HCT116 (cell line): ENCODE measurements around the gene RASSF5. TPM values are rescaled to one million over a fixed set of nuclear protein-coding genes. Genes with fewer than 3 reads are reported as not detected.

Experiments
- ATAC-seq: fragments of 200-7000 bp; cut with Tn5 transposase; 2 replicates; pipeline ENCODE4 v1.9.1; 2020; ENCODE audit warnings: mild to moderate bottlenecking, moderate library complexity
- BruUV-seq: library from RNA; stranded (reverse); fragments of 400-500 nt; replicated peaks from 2 replicates; lab custom pipeline; 2021; lab: Mats Ljungman, UMichigan
- CTCF ChIA-PET: fragments of 300-600 bp; sonication (Branson Sonifier 250); formaldehyde crosslinking; loops from one replicate; lab custom pipeline; 2021; ENCODE audit warnings: antibody characterized with exemption; lab: Charles Lee
- POLR2A ChIA-PET: fragments of 300-600, 350-600 bp; sonication (Branson Sonifier 250); formaldehyde crosslinking; loops from one replicate; lab custom pipeline; 2021; ENCODE audit warnings: antibody characterized with exemption; lab: Charles Lee
- RAD21 ChIA-PET, 2 experiments: fragments of 300-600 bp; sonication (Branson Sonifier 250); formaldehyde crosslinking; loops; one replicate each; lab custom pipeline; 2023; ENCODE audit warnings: low total read pairs in 2 of 2; ENCODE audit not compliant: uncharacterized antibody in 2 of 2, unreplicated experiment in 2 of 2, low non-redundant PET in 1 of 2; lab: Charles Lee
- DNase-seq: peaks from one replicate; pipeline ENCODE4 v3.0.0-alpha.2; 2010; ENCODE audit warnings: low read depth, low spot score
- H2AFZ ChIP-seq: fragments of 200-600 bp; shearing (Covaris generic), sonication (generic); 2 replicates; pipeline ENCODE4 v1.6.1; 2017; ENCODE audit warnings: low read depth, mixed run types, mixed read lengths, antibody characterized with exemption, low read length; ENCODE audit not compliant: poor library complexity, severe bottlenecking
- H3K27ac ChIP-seq: 2 replicates; pipeline ENCODE4 v1.5.1; 2012; ENCODE audit warnings: low read depth, low read length
- H3K27me3 ChIP-seq: fragments of 200-600 bp; sonication (generic); 2 replicates; pipeline ENCODE4 v1.6.1; 2016; ENCODE audit warnings: mixed run types, low read length, mixed read lengths; ENCODE audit not compliant: insufficient read depth
- H3K36me3 ChIP-seq, 2 experiments: fragments of 200-500 bp in 1 of 2; fragments of 200-600 bp in 1 of 2; sonication (Bioruptor generic) in 1 of 2; sonication (generic) in 1 of 2; 2 replicates each; pipeline versions ENCODE4 v1.5.1 to v1.6.1; 2014 to 2016; ENCODE audit warnings: low read length in 2 of 2, inconsistent platforms in 1 of 2, mixed read lengths in 1 of 2, mixed run types in 1 of 2; ENCODE audit not compliant: insufficient read depth in 2 of 2, control insufficient read depth in 1 of 2
- H3K4me1 ChIP-seq, 2 experiments: fragments of 200-600 bp in 1 of 2; sonication (generic) in 1 of 2; 2 replicates each; pipeline versions ENCODE4 v1.5.1 to v1.6.1; 2012 to 2017; ENCODE audit warnings: low read length in 2 of 2, inconsistent platforms in 1 of 2, mild to moderate bottlenecking in 1 of 2, mixed read lengths in 1 of 2, mixed run types in 1 of 2, moderate library complexity in 1 of 2; ENCODE audit not compliant: insufficient read depth in 2 of 2, control insufficient read depth in 1 of 2
- H3K4me2 ChIP-seq: fragments of 200-600 bp; sonication (generic); 2 replicates; pipeline ENCODE4 v1.6.1; 2017; ENCODE audit warnings: mixed run types, low read length, mixed read lengths
- H3K4me3 ChIP-seq, 2 experiments: fragments of 200-600 bp in 1 of 2; sonication (generic) in 1 of 2; replicated peaks in 1 of 2; 2 replicates each; pipeline ENCODE4 v1.5.1; 2011 to 2016; ENCODE audit warnings: low read length in 2 of 2, control low read depth in 1 of 2, low read depth in 1 of 2, mild to moderate bottlenecking in 1 of 2, mixed read lengths in 1 of 2, mixed run types in 1 of 2
- H3K79me2 ChIP-seq: fragments of 200-600 bp; sonication (generic); 2 replicates; pipeline ENCODE4 v1.6.1; 2017; ENCODE audit warnings: mild to moderate bottlenecking, mixed run types, low read length, moderate library complexity, mixed read lengths; ENCODE audit not compliant: insufficient read depth
- H3K9ac ChIP-seq: fragments of 200-600 bp; sonication (generic); 2 replicates; pipeline ENCODE4 v1.6.1; 2016; ENCODE audit warnings: low read length, mixed read lengths
- H3K9me2 ChIP-seq: fragments of 200-600 bp; sonication (generic), shearing (Covaris generic); 2 replicates; pipeline ENCODE4 v1.6.1; 2017; ENCODE audit warnings: mixed run types, mild to moderate bottlenecking, moderate library complexity; ENCODE audit not compliant: insufficient read depth
- H3K9me3 ChIP-seq, 2 experiments: fragments of 200-500 bp in 1 of 2; fragments of 200-600 bp in 1 of 2; sonication (Bioruptor generic) in 1 of 2; sonication (generic) in 1 of 2; 2 replicates each; pipeline ENCODE4 v1.6.1; 2014 to 2017; ENCODE audit warnings: low read length in 2 of 2, mixed read lengths in 2 of 2, inconsistent platforms in 1 of 2, low read depth in 1 of 2, mild to moderate bottlenecking in 1 of 2, mixed run types in 1 of 2, moderate library complexity in 1 of 2; ENCODE audit not compliant: control insufficient read depth in 1 of 2, insufficient read depth in 1 of 2
- H4K20me1 ChIP-seq: fragments of 200-600 bp; sonication (generic), shearing (Covaris generic); 2 replicates; pipeline ENCODE4 v1.6.1; 2017; ENCODE audit warnings: mixed run types, mild to moderate bottlenecking, moderate library complexity; ENCODE audit not compliant: insufficient read depth
- CBX3 ChIP-seq: IDR thresholded peaks from 2 replicates; pipeline ENCODE4 v1.6.1; 2012; ENCODE audit warnings: low read depth
- CEBPB ChIP-seq: IDR thresholded peaks from 2 replicates; pipeline ENCODE4 v1.6.1; 2012; ENCODE audit warnings: low read depth
- ELF1 ChIP-seq: IDR thresholded peaks from 2 replicates; pipeline ENCODE4 v1.6.1; 2012; ENCODE audit warnings: low read depth, borderline replicate concordance
- EZH2 ChIP-seq: fragments of 200-600 bp; sonication (generic); IDR thresholded peaks from 2 replicates; pipeline ENCODE4 v1.6.1; 2017; ENCODE audit warnings: antibody characterized with exemption, mixed run types
- EZH2phosphoT487 ChIP-seq: fragments of 200-600 bp; IDR thresholded peaks from 2 replicates; pipeline ENCODE4 v1.6.1; 2018; ENCODE audit warnings: antibody characterized with exemption, borderline replicate concordance
- JUND ChIP-seq: IDR thresholded peaks from 2 replicates; pipeline ENCODE4 v1.6.1; 2012
- POLR2A ChIP-seq: IDR thresholded peaks from 2 replicates; pipeline ENCODE4 v1.7.0; 2011; ENCODE audit warnings: borderline replicate concordance; ENCODE audit not compliant: insufficient read depth, insufficient read length; ENCODE audit errors: extremely low read depth
- POLR2AphosphoS5 ChIP-seq: IDR thresholded peaks from 2 replicates; pipeline ENCODE4 v1.6.1; 2011; ENCODE audit warnings: mild to moderate bottlenecking, low read depth, low read length, moderate library complexity
- RAD21 ChIP-seq: IDR thresholded peaks from 2 replicates; pipeline ENCODE4 v1.6.1; 2012; ENCODE audit warnings: low read depth, mild to moderate bottlenecking
- SIN3A ChIP-seq: IDR thresholded peaks from 2 replicates; pipeline ENCODE4 v1.6.1; 2012; ENCODE audit warnings: low read depth
- SP1 ChIP-seq: IDR thresholded peaks from 2 replicates; pipeline ENCODE4 v1.6.1; 2012; ENCODE audit warnings: low read depth
- SRF ChIP-seq: IDR thresholded peaks from 2 replicates; pipeline ENCODE4 v1.6.1; 2012; ENCODE audit warnings: low read depth
- TCF7L2 ChIP-seq: IDR thresholded peaks from 2 replicates; pipeline ENCODE4 v1.7.0; 2011; ENCODE audit warnings: borderline replicate concordance, inconsistent platforms; ENCODE audit not compliant: insufficient read depth, insufficient read length; ENCODE audit errors: extremely low read depth
- YY1 ChIP-seq: IDR thresholded peaks from 2 replicates; pipeline ENCODE4 v1.6.1; 2011; ENCODE audit warnings: low read length, low read depth, moderate library complexity, mild to moderate bottlenecking; ENCODE audit not compliant: insufficient replicate concordance; ENCODE audit errors: extremely low read depth
- ZFX ChIP-seq: fragments of 450-650 bp; IDR thresholded peaks from 2 replicates; pipeline ENCODE4 v1.6.1; 2017
- intact Hi-C: fragments of 100-400 bp; cut with micrococcal nuclease; formaldehyde crosslinking; loops from 2 replicates; pipeline ENCODE4 v1.10.0; 2022
- total RNA-seq: library from RNA; stranded (reverse); gene quantifications from one replicate; pipeline ENCODE4 v1.2.1, GENCODE V29; 2021; ENCODE audit not compliant: unreplicated experiment
- TF ChIP-seq, protein P1 (sequence below): IDR thresholded peaks from 2 replicates; pipeline ENCODE4 v1.6.1; 2012
- TF ChIP-seq, protein P2 (sequence below): IDR thresholded peaks from 2 replicates; pipeline ENCODE4 v1.6.1; 2012; ENCODE audit warnings: low read depth

Gene RASSF5
- total RNA-seq, 1 experiment from 2014 or later = 5.4 TPM

DNA sequence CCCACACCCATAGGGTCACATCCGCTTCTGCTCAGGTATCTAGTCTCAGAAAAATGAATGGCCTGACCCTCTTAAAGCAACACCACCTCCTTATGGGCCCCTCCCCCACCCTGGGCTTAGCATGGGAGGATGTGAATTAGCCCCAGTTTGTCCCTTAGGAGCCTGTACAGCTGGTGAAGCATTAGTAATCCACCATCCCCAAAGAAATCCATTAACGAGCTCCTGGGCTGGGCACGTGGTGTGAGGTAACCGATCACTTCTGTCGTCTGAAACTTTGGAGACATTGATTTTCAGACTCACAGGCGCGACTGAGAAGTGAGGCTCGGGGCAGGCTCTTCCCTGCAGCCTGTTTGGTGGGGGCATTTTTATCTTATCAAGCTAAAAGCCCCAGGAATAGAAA lies 10.5 kb downstream of the RASSF5 start:
- Histone ChIP-seq H3K4me1 (peaks cover 23 to 40% of the 10 kb centered on the region in 2 experiments), H3K27me3 (no peaks in the 10 kb centered on the region), H3K36me3 (no peaks in the 10 kb centered on the region), H3K4me3 (no peak overlapping the region), H3K79me2 (no peaks in the 10 kb centered on the region), H3K27ac (no peak overlapping the region), H4K20me1 (no peaks in the 10 kb centered on the region), H2AFZ (no peak overlapping the region), H3K9me3 (no peaks in the 10 kb centered on the region), H3K4me2 (no peak overlapping the region), H3K9ac (no peak overlapping the region), H3K9me2 (no peaks in the 10 kb centered on the region)
- TF ChIP-seq, protein P1, sequence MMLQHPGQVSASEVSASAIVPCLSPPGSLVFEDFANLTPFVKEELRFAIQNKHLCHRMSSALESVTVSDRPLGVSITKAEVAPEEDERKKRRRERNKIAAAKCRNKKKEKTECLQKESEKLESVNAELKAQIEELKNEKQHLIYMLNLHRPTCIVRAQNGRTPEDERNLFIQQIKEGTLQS = no peak
- TF ChIP-seq CEBPB (no peak), CBX3 (no peak), EZH2phosphoT487 (no peak), JUND (no peak), TCF7L2 (no peak), ELF1 (no peak), SP1 (no peak), SIN3A (no peak), SRF (no peak), YY1 (no peak), RAD21 (no peak), EZH2 (no peak), POLR2AphosphoS5 (no peak), POLR2A (no peak), ZFX (no peak)
- TF ChIP-seq, protein P2, sequence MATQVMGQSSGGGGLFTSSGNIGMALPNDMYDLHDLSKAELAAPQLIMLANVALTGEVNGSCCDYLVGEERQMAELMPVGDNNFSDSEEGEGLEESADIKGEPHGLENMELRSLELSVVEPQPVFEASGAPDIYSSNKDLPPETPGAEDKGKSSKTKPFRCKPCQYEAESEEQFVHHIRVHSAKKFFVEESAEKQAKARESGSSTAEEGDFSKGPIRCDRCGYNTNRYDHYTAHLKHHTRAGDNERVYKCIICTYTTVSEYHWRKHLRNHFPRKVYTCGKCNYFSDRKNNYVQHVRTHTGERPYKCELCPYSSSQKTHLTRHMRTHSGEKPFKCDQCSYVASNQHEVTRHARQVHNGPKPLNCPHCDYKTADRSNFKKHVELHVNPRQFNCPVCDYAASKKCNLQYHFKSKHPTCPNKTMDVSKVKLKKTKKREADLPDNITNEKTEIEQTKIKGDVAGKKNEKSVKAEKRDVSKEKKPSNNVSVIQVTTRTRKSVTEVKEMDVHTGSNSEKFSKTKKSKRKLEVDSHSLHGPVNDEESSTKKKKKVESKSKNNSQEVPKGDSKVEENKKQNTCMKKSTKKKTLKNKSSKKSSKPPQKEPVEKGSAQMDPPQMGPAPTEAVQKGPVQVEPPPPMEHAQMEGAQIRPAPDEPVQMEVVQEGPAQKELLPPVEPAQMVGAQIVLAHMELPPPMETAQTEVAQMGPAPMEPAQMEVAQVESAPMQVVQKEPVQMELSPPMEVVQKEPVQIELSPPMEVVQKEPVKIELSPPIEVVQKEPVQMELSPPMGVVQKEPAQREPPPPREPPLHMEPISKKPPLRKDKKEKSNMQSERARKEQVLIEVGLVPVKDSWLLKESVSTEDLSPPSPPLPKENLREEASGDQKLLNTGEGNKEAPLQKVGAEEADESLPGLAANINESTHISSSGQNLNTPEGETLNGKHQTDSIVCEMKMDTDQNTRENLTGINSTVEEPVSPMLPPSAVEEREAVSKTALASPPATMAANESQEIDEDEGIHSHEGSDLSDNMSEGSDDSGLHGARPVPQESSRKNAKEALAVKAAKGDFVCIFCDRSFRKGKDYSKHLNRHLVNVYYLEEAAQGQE = no peak
- ChIA-PET CTCF (no interaction called here), POLR2A (no interaction called here), RAD21 (no interaction called here)
- intact Hi-C loops = no loop called here
- no peak for DNase-seq
- ATAC-seq = no peak
- BruUV-seq = no TSS peak
